Gastroesophageal sphincter (tissue), 3 donors: ENCODE measurements around the gene GLG1.
"Not testable (repeated sequence)": the region's sequence is repeated elsewhere in the genome, so short reads cannot be mapped to it uniquely, and the experiment has no call there.

ENCODE experiments used
- CTCF ChIP-seq, 4 experiments: fragments of 200-600 bp in 2 of 4; fragments of 450-650 bp in 2 of 4; sonication (generic) in 1 of 4; IDR thresholded peaks; one replicate each; pipeline ENCODE4 v1.5.1; 2017 to 2019; ENCODE audit warnings: antibody characterized with exemption in 4 of 4, mild to moderate bottlenecking in 2 of 4, moderate library complexity in 2 of 4
- POLR2A ChIP-seq, 2 donors: fragments of 450-650 bp; IDR thresholded peaks; one replicate each; pipeline ENCODE4 v1.6.1; 2017; ENCODE audit warnings: antibody characterized with exemption in 2 of 2, mild to moderate bottlenecking in 2 of 2, moderate library complexity in 1 of 2
- POLR2AphosphoS5 ChIP-seq: sonication (generic); formaldehyde crosslinking; IDR thresholded peaks from one replicate; pipeline ENCODE4 v1.6.1; 2017; ENCODE audit warnings: antibody characterized with exemption

- TF ChIP-seq POLR2AphosphoS5; CTCF (IDR thresholded peaks at IDR 0.05); POLR2A (IDR thresholded peaks at IDR 0.05): not testable (repeated sequence)
Measured at GRCh38 chr16:74398212-74398895, 208.6 kb downstream of the GLG1 start.
